AG04449 (cell line): ENCODE results near the gene CLGN.
"Not testable (repeated sequence)": the region's sequence is repeated elsewhere in the genome, so short reads cannot be mapped to it uniquely, and the experiment has no call there.

ENCODE experiments used
- CTCF ChIA-PET: fragments of 350-600 bp; formaldehyde crosslinking; extraction: SDS; loops from one replicate; lab custom pipeline; 2021; ENCODE audit warnings: antibody characterized with exemption; lab: Yijun Ruan, JAX
- POLR2A ChIA-PET: fragments of 400-600, 350-600 bp; formaldehyde crosslinking; extraction: SDS; loops from one replicate; lab custom pipeline; 2020; ENCODE audit warnings: antibody characterized with exemption, inconsistent platforms; lab: Yijun Ruan, JAX
- DNase-seq: peaks from one replicate; pipeline ENCODE4 v3.0.0-alpha.2; 2010; ENCODE audit warnings: low read depth, low spot score
- H3K4me3 ChIP-seq: 2 replicates; pipeline ENCODE4 v1.5.1; 2011; ENCODE audit warnings: low read depth, mild to moderate bottlenecking, control low read depth, low read length
- CTCF ChIP-seq: IDR thresholded peaks from one replicate; pipeline ENCODE4 v1.5.1; 2011; ENCODE audit warnings: mild to moderate bottlenecking, moderate library complexity, low read length, control low read depth, inconsistent platforms; ENCODE audit not compliant: insufficient read depth; ENCODE audit errors: missing control alignments

The CLGN gene

GRCh38 chr4:140463182-140463581 is 35.7 kb upstream of the CLGN start:
- no peak for TF ChIP-seq CTCF
- ChIA-PET POLR2A (no interaction called here), CTCF (no interaction called here)
- DNase-seq: no peak
- no peak overlapping the region for H3K4me3 ChIP-seq

GRCh38 chr4:140450352-140450751 is 22.9 kb upstream of the CLGN start:
- no peak for DNase-seq
- no peak overlapping the region for H3K4me3 ChIP-seq
- CTCF ChIA-PET: no interaction called here
- POLR2A ChIA-PET: no interaction called here
- TF ChIP-seq CTCF: no peak

GRCh38 chr4:140448830-140449229 is 21.4 kb upstream of the CLGN start:
- POLR2A ChIA-PET: no interaction called here
- H3K4me3 ChIP-seq: no peak overlapping the region
- no peak for TF ChIP-seq CTCF
- no peak for DNase-seq
- CTCF ChIA-PET: no interaction called here

GRCh38 chr4:140448162-140448561 is 20.7 kb upstream of the CLGN start:
- TF ChIP-seq CTCF: no peak
- ChIA-PET POLR2A (no interaction called here), CTCF (no interaction called here)
- no peak overlapping the region for H3K4me3 ChIP-seq
- no peak for DNase-seq

- DNase-seq, POLR2A ChIA-PET, CTCF ChIA-PET, H3K4me3 ChIP-seq: not testable (repeated sequence)
Measured at GRCh38 chr4:140444347-140444746, 16.9 kb upstream of the CLGN start.

- no peak overlapping the region for H3K4me3 ChIP-seq
- no peak for TF ChIP-seq CTCF
- ChIA-PET POLR2A (no interaction called here), CTCF (interaction anchor here (0.6 kb wide), 1 partner anchor 86 kb away, joined by 3 read pairs; no protein-coding TSS in a partner anchor)
- no peak for DNase-seq
Measured at GRCh38 chr4:140439644-140440142, 12.2 kb upstream of the CLGN start.

- CTCF ChIA-PET: interaction anchor here (0.8 to 2.1 kb wide), 7 partner anchors 9 to 182 kb away, joined by 3 to 6 read pairs (median 5); no protein-coding TSS in a partner anchor
Measured at GRCh38 chr4:140427919-140428471, 547 bp upstream of the CLGN start.

More at GRCh38 chr4:140427919-140428471, 547 bp upstream of the CLGN start:
- DNase-seq: no peak
- peak overlapping the region; percentile 69 for H3K4me3 ChIP-seq
- POLR2A ChIA-PET: no interaction called here
- no peak for TF ChIP-seq CTCF
